ENCODE data around the gene HYDIN.

The HYDIN gene

GRCh38 chr16:70768203-70768580 lies 462.3 kb downstream of the HYDIN start:
- H3K4me3 ChIP-seq (ENCODE audit: low read depth in 1 of 2, low read length in 1 of 2), result no peak overlapping the region
- no peaks in the 10 kb centered on the region for H3K4me1 ChIP-seq (ENCODE audit: control insufficient read depth in 1 of 2, insufficient read depth in 1 of 2, low read depth in 1 of 2, low read length in 1 of 2)
- no peak overlapping the region for H3K27ac ChIP-seq
- H3K27me3 ChIP-seq, result no peaks in the 10 kb centered on the region
- TF ChIP-seq CTCF (IDR thresholded peaks at IDR 0.05), result no peak
- peaks cover 86% of the 10 kb centered on the region for H3K36me3 ChIP-seq
- H3K9me3 ChIP-seq, result no peaks in the 10 kb centered on the region

GRCh38 chr16:70767377-70768202 lies 462.9 kb downstream of the HYDIN start:
- TF ChIP-seq CTCF (IDR thresholded peaks at IDR 0.05), result no peak
- Histone ChIP-seq H3K27ac (no peak overlapping the region), H3K4me3 (ENCODE audit: low read depth in 1 of 2, low read length in 1 of 2) (no peak overlapping the region), H3K9me3 (no peaks in the 10 kb centered on the region), H3K36me3 (peaks cover 86% of the 10 kb centered on the region), H3K27me3 (no peaks in the 10 kb centered on the region), H3K4me1 (ENCODE audit: control insufficient read depth in 1 of 2, insufficient read depth in 1 of 2, low read depth in 1 of 2, low read length in 1 of 2) (no peaks in the 10 kb centered on the region)

GRCh38 chr16:70766658-70767057 lies 463.9 kb downstream of the HYDIN start:
- H3K4me3 ChIP-seq (ENCODE audit: low read depth in 1 of 2, low read length in 1 of 2), result no peak overlapping the region
- no peaks in the 10 kb centered on the region for H3K4me1 ChIP-seq (ENCODE audit: control insufficient read depth in 1 of 2, insufficient read depth in 1 of 2, low read depth in 1 of 2, low read length in 1 of 2)
- no peaks in the 10 kb centered on the region for H3K9me3 ChIP-seq
- no peaks in the 10 kb centered on the region for H3K27me3 ChIP-seq
- H3K36me3 ChIP-seq, result peaks cover 86% of the 10 kb centered on the region
- no peak for TF ChIP-seq CTCF (IDR thresholded peaks at IDR 0.05)
- H3K27ac ChIP-seq, result no peak overlapping the region

- no peak for TF ChIP-seq CTCF (IDR thresholded peaks at IDR 0.05)
- Histone ChIP-seq H3K4me1 (ENCODE audit: control insufficient read depth in 1 of 2, insufficient read depth in 1 of 2, low read depth in 1 of 2, low read length in 1 of 2) (no peaks in the 10 kb centered on the region), H3K27me3 (no peaks in the 10 kb centered on the region), H3K27ac (no peak overlapping the region), H3K36me3 (peaks cover 89% of the 10 kb centered on the region), H3K9me3 (no peaks in the 10 kb centered on the region), H3K4me3 (ENCODE audit: low read depth in 1 of 2, low read length in 1 of 2) (no peak overlapping the region)
Measured at GRCh38 chr16:70766176-70766575, 464.3 kb downstream of the HYDIN start.

GRCh38 chr16:70765491-70765890 lies 465.0 kb downstream of the HYDIN start:
- Histone ChIP-seq H3K9me3 (no peaks in the 10 kb centered on the region), H3K27me3 (no peaks in the 10 kb centered on the region), H3K4me3 (ENCODE audit: low read depth in 1 of 2, low read length in 1 of 2) (no peak overlapping the region), H3K36me3 (peaks cover 92% of the 10 kb centered on the region), H3K27ac (no peak overlapping the region), H3K4me1 (ENCODE audit: control insufficient read depth in 1 of 2, insufficient read depth in 1 of 2, low read depth in 1 of 2, low read length in 1 of 2) (no peaks in the 10 kb centered on the region)
- TF ChIP-seq CTCF (IDR thresholded peaks at IDR 0.05), result no peak
